GM21381 (cell line): ENCODE results near the gene TMEM129.

Experiments
- ATAC-seq: cut with Tn5 transposase; IDR thresholded peaks from one replicate; pipeline ENCODE4 v1.9.1; 2021; ENCODE audit warnings: mild to moderate bottlenecking, moderate library complexity; ENCODE audit not compliant: unreplicated experiment

The TMEM129 gene, protein sequence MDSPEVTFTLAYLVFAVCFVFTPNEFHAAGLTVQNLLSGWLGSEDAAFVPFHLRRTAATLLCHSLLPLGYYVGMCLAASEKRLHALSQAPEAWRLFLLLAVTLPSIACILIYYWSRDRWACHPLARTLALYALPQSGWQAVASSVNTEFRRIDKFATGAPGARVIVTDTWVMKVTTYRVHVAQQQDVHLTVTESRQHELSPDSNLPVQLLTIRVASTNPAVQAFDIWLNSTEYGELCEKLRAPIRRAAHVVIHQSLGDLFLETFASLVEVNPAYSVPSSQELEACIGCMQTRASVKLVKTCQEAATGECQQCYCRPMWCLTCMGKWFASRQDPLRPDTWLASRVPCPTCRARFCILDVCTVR

GRCh38 chr4:1721003-1721665 is at the start of gene TMEM129, which contains the start of gene TACC3:
TMEM129 (minus strand) TSS chr4:1721323; CDS start chr4:1720837, 486 bp downstream.
TACC3 (plus strand) TSS chr4:1721521; CDS start chr4:1723422, 1,901 bp downstream.
- peak; percentile 69 for ATAC-seq

- no peak for ATAC-seq
These were observed 49.7 kb upstream of the TMEM129 start for GRCh38 chr4:1770791-1771231.

DNA sequence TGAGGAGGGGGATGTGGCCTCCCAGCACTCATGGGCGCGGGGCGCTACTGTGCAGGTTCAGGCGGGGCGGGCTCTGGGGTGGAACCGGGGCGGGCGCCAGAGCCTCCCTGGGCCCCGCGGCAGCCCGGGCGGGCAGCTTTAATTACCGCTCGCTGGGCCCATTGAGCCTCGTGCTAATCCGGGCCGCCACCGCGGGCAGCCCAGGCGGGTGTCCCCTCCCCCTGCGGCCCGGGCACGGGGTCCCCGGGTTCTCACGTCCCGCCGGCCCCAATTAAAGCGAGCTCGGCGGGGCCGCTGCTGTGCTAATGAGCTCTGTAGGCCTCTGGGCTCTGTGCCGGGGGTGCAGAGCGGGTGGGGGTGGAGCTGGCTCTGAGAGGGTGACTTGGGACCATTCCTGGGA is 49.1 kb upstream of the TMEM129 start:
- no peak for ATAC-seq

DNA sequence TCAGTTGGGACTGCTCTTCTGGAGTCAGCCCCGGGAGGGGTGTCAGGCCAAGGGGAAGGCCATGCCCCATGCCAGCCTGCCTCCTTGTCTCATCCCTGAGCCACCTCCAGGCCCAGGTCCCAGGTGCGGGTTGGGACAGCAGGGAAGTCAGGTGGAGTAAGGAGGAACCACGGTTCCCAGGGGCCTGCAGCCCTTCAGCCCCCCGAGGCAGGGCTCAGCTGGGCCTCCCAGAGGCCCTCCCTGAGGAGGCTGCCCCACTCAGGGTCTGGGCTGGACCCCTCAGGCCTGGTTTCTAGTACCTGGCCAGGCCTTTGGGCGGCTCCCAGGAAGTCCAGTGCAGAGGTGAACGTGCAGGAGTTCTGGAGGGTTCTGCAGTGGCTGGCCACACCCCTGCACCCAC is 48.6 kb upstream of the TMEM129 start:
- ATAC-seq = no peak

DNA sequence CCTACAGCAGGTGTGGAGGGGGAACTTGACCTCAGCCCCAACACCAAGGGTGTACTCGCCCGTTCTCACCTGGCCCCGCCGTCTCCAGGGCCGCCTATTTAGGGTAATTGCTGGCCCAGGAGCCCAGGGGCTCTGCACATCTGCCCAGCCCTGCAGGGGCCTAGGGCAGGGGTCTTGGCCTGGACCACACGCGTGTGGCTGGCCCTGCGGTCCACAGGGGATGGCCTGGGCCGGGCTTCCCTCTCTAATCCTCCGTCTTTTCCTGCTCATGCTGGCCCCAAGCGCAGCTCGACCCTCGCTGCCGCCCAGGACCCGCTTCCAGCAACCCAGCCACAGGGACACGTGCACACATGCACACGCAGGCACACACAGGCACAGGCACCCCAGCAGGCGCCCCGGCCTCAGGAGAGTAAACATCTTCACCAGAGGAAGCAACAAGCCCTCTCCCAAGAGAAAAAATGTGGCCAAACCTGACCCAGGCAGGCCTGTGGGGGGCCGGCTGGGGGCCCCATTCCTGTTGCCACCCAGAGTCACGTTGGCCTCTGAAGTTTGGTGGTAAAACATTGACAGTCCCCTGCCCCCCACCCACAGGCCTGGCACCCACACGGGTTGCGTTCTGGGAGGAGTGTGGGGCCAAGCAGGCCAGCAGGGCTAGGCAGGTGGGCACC is 47.4 kb upstream of the TMEM129 start:
- ATAC-seq = no peak

GRCh38 chr4:1767770-1768366 is 46.7 kb upstream of the TMEM129 start:
- ATAC-seq = no peak

- ATAC-seq = no peak
These were observed 46.1 kb upstream of the TMEM129 start for GRCh38 chr4:1767061-1767769.

GRCh38 chr4:1766106-1767060 is 45.3 kb upstream of the TMEM129 start:
- no peak for ATAC-seq

GRCh38 chr4:1765409-1766072 is 44.4 kb upstream of the TMEM129 start:
- no peak for ATAC-seq

DNA sequence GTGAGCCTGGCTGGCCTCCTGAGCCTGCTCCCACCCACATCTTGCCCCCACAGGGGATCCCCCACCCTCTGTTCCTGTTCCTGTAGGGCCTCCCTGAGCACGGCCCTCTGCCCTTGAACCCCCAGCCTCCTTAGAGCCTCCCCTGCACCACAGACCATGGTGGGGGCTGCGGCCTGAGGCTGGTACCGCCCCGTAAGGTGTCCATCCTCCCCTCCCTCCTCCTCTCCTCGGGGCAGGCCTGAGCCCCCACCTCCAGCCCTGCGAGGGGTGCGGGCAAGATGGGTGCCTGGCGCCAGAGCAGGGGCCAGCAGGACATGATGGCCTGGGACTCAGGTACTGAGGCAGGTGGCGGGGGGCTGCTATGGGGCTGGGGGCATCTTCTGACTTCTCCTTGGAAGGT is 43.5 kb upstream of the TMEM129 start:
- ATAC-seq = no peak

DNA sequence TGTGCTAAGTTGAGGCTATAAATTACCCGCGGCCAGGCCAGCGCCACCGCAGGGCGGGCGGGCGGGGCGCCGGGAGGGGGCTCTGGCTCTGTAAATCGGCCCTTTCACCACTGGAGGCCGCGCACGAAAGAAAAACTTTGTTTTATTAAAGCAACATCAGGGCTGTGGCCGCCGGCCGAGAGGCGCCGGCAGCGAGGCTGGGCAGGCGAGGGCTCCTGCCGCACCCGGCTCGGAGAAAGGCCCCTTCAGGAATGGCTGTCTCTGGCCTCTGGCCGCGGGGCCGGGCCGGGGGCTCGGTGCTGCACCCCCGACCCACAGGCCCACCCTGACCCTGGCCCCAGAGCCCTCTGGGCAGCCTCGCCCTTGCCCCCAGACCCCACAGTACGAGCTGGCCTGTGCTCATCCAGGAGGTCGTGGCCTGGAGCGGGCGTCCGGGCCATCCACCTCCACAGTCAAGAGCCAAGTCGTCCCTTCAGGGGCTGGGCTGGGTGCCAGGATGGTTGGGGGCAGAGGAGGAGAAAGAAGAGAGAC is 42.5 kb upstream of the TMEM129 start:
- ATAC-seq = no peak

DNA sequence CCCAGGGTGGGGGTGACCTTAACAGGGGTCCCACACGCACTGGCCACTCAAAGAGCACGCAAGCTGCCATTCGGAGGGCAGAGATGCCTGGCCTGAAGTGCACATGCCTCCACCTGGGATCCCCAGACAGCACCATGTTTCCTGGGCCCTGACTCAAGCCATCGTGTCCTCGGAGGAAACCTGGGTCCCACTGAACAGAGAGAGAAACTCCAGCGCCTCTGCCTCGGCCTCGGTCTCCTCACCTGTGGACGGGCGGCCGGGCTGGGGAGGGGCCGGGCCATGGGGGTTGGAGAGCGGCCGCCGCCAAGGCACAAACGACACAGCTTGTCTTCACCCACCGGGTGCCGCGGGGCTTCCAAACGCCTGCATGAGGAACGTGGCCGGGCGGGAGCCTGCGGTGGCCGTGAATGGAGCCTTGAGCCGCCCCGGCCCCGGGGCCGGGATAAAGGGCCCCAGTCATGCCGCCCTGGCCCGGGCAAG is 42.0 kb upstream of the TMEM129 start:
- ATAC-seq = no peak

- no peak for ATAC-seq
These were observed 41.3 kb upstream of the TMEM129 start for GRCh38 chr4:1762264-1763010.

GRCh38 chr4:1761130-1761689 is 40.1 kb upstream of the TMEM129 start:
- no peak for ATAC-seq

GRCh38 chr4:1760521-1761071 is 39.5 kb upstream of the TMEM129 start:
- ATAC-seq = no peak

DNA sequence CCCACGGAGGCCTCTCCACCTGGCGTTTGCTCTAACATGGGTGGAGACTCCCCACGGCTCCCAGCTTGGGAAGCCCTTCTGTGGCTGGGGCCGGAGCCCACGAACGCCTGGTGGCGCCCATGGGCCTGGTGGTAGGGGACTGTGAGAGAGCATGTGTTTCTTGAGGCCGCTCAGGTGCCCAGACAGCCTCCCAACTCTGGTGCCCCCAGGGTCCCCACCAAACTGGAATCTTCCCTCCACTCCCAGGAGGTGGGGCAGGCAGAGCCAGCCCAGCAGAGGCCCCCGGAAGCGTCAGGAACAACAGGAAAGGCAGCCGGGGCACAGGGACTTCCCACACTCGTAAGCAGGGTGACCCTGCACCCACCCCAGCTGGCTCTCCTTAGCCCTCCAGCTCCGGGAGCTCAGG is 38.7 kb upstream of the TMEM129 start:
- no peak for ATAC-seq

GRCh38 chr4:1759170-1759817 is 38.2 kb upstream of the TMEM129 start:
- ATAC-seq = no peak
